HCT116 (cell line): ENCODE results near the gene PDE9A. TPM values are rescaled to one million over a fixed set of nuclear protein-coding genes. Genes with fewer than 3 reads are reported as not detected.

ENCODE experiments used
- ATAC-seq: fragments of 200-7000 bp; cut with Tn5 transposase; 2 replicates; pipeline ENCODE4 v1.9.1; 2020; ENCODE audit warnings: mild to moderate bottlenecking, moderate library complexity
- BruUV-seq: library from RNA; stranded (reverse); fragments of 400-500 nt; replicated peaks from 2 replicates; lab custom pipeline; 2021; lab: Mats Ljungman, UMichigan
- CTCF ChIA-PET: fragments of 300-600 bp; sonication (Branson Sonifier 250); formaldehyde crosslinking; loops from one replicate; lab custom pipeline; 2021; ENCODE audit warnings: antibody characterized with exemption; lab: Charles Lee
- POLR2A ChIA-PET: fragments of 300-600, 350-600 bp; sonication (Branson Sonifier 250); formaldehyde crosslinking; loops from one replicate; lab custom pipeline; 2021; ENCODE audit warnings: antibody characterized with exemption; lab: Charles Lee
- RAD21 ChIA-PET, 2 experiments: fragments of 300-600 bp; sonication (Branson Sonifier 250); formaldehyde crosslinking; loops; one replicate each; lab custom pipeline; 2023; ENCODE audit warnings: low total read pairs in 2 of 2; ENCODE audit not compliant: uncharacterized antibody in 2 of 2, unreplicated experiment in 2 of 2, low non-redundant PET in 1 of 2; lab: Charles Lee
- DNase-seq: peaks from one replicate; pipeline ENCODE4 v3.0.0-alpha.2; 2010; ENCODE audit warnings: low read depth, low spot score
- H2AFZ ChIP-seq: fragments of 200-600 bp; shearing (Covaris generic), sonication (generic); 2 replicates; pipeline ENCODE4 v1.6.1; 2017; ENCODE audit warnings: low read depth, mixed run types, mixed read lengths, antibody characterized with exemption, low read length; ENCODE audit not compliant: poor library complexity, severe bottlenecking
- H3K27ac ChIP-seq: 2 replicates; pipeline ENCODE4 v1.5.1; 2012; ENCODE audit warnings: low read depth, low read length
- H3K27me3 ChIP-seq: fragments of 200-600 bp; sonication (generic); 2 replicates; pipeline ENCODE4 v1.6.1; 2016; ENCODE audit warnings: mixed run types, low read length, mixed read lengths; ENCODE audit not compliant: insufficient read depth
- H3K36me3 ChIP-seq, 2 experiments: fragments of 200-500 bp in 1 of 2; fragments of 200-600 bp in 1 of 2; sonication (Bioruptor generic) in 1 of 2; sonication (generic) in 1 of 2; 2 replicates each; pipeline versions ENCODE4 v1.5.1 to v1.6.1; 2014 to 2016; ENCODE audit warnings: low read length in 2 of 2, inconsistent platforms in 1 of 2, mixed read lengths in 1 of 2, mixed run types in 1 of 2; ENCODE audit not compliant: insufficient read depth in 2 of 2, control insufficient read depth in 1 of 2
- H3K4me1 ChIP-seq, 2 experiments: fragments of 200-600 bp in 1 of 2; sonication (generic) in 1 of 2; 2 replicates each; pipeline versions ENCODE4 v1.5.1 to v1.6.1; 2012 to 2017; ENCODE audit warnings: low read length in 2 of 2, inconsistent platforms in 1 of 2, mild to moderate bottlenecking in 1 of 2, mixed read lengths in 1 of 2, mixed run types in 1 of 2, moderate library complexity in 1 of 2; ENCODE audit not compliant: insufficient read depth in 2 of 2, control insufficient read depth in 1 of 2
- H3K4me2 ChIP-seq: fragments of 200-600 bp; sonication (generic); 2 replicates; pipeline ENCODE4 v1.6.1; 2017; ENCODE audit warnings: mixed run types, low read length, mixed read lengths
- H3K4me3 ChIP-seq, 2 experiments: fragments of 200-600 bp in 1 of 2; sonication (generic) in 1 of 2; replicated peaks in 1 of 2; 2 replicates each; pipeline ENCODE4 v1.5.1; 2011 to 2016; ENCODE audit warnings: low read length in 2 of 2, control low read depth in 1 of 2, low read depth in 1 of 2, mild to moderate bottlenecking in 1 of 2, mixed read lengths in 1 of 2, mixed run types in 1 of 2
- H3K79me2 ChIP-seq: fragments of 200-600 bp; sonication (generic); 2 replicates; pipeline ENCODE4 v1.6.1; 2017; ENCODE audit warnings: mild to moderate bottlenecking, mixed run types, low read length, moderate library complexity, mixed read lengths; ENCODE audit not compliant: insufficient read depth
- H3K9ac ChIP-seq: fragments of 200-600 bp; sonication (generic); 2 replicates; pipeline ENCODE4 v1.6.1; 2016; ENCODE audit warnings: low read length, mixed read lengths
- H3K9me2 ChIP-seq: fragments of 200-600 bp; sonication (generic), shearing (Covaris generic); 2 replicates; pipeline ENCODE4 v1.6.1; 2017; ENCODE audit warnings: mixed run types, mild to moderate bottlenecking, moderate library complexity; ENCODE audit not compliant: insufficient read depth
- H3K9me3 ChIP-seq, 2 experiments: fragments of 200-500 bp in 1 of 2; fragments of 200-600 bp in 1 of 2; sonication (Bioruptor generic) in 1 of 2; sonication (generic) in 1 of 2; 2 replicates each; pipeline ENCODE4 v1.6.1; 2014 to 2017; ENCODE audit warnings: low read length in 2 of 2, mixed read lengths in 2 of 2, inconsistent platforms in 1 of 2, low read depth in 1 of 2, mild to moderate bottlenecking in 1 of 2, mixed run types in 1 of 2, moderate library complexity in 1 of 2; ENCODE audit not compliant: control insufficient read depth in 1 of 2, insufficient read depth in 1 of 2
- H4K20me1 ChIP-seq: fragments of 200-600 bp; sonication (generic), shearing (Covaris generic); 2 replicates; pipeline ENCODE4 v1.6.1; 2017; ENCODE audit warnings: mixed run types, mild to moderate bottlenecking, moderate library complexity; ENCODE audit not compliant: insufficient read depth
- CEBPB ChIP-seq: IDR thresholded peaks from 2 replicates; pipeline ENCODE4 v1.6.1; 2012; ENCODE audit warnings: low read depth
- EGR1 ChIP-seq: IDR thresholded peaks from 2 replicates; pipeline ENCODE4 v1.6.1; 2012; ENCODE audit warnings: low read depth
- EZH2 ChIP-seq: fragments of 200-600 bp; sonication (generic); IDR thresholded peaks from 2 replicates; pipeline ENCODE4 v1.6.1; 2017; ENCODE audit warnings: antibody characterized with exemption, mixed run types
- EZH2phosphoT487 ChIP-seq: fragments of 200-600 bp; IDR thresholded peaks from 2 replicates; pipeline ENCODE4 v1.6.1; 2018; ENCODE audit warnings: antibody characterized with exemption, borderline replicate concordance
- FOSL1 ChIP-seq: IDR thresholded peaks from 2 replicates; pipeline ENCODE4 v1.6.1; 2012; ENCODE audit warnings: low read depth
- JUND ChIP-seq: IDR thresholded peaks from 2 replicates; pipeline ENCODE4 v1.6.1; 2012
- POLR2A ChIP-seq: IDR thresholded peaks from 2 replicates; pipeline ENCODE4 v1.7.0; 2011; ENCODE audit warnings: borderline replicate concordance; ENCODE audit not compliant: insufficient read depth, insufficient read length; ENCODE audit errors: extremely low read depth
- POLR2AphosphoS5 ChIP-seq: IDR thresholded peaks from 2 replicates; pipeline ENCODE4 v1.6.1; 2011; ENCODE audit warnings: mild to moderate bottlenecking, low read depth, low read length, moderate library complexity
- RAD21 ChIP-seq: IDR thresholded peaks from 2 replicates; pipeline ENCODE4 v1.6.1; 2012; ENCODE audit warnings: low read depth, mild to moderate bottlenecking
- TCF7L2 ChIP-seq: IDR thresholded peaks from 2 replicates; pipeline ENCODE4 v1.7.0; 2011; ENCODE audit warnings: borderline replicate concordance, inconsistent platforms; ENCODE audit not compliant: insufficient read depth, insufficient read length; ENCODE audit errors: extremely low read depth
- ZFX ChIP-seq: fragments of 450-650 bp; IDR thresholded peaks from 2 replicates; pipeline ENCODE4 v1.6.1; 2017
- ZNF274 ChIP-seq: fragments of 200-500 bp; sonication (Bioruptor generic); IDR thresholded peaks from 2 replicates; pipeline ENCODE4 v1.6.1; 2014; ENCODE audit warnings: mild to moderate bottlenecking, low read depth, low read length, inconsistent platforms
- intact Hi-C: fragments of 100-400 bp; cut with micrococcal nuclease; formaldehyde crosslinking; loops from 2 replicates; pipeline ENCODE4 v1.10.0; 2022
- total RNA-seq: library from RNA; stranded (reverse); gene quantifications from one replicate; pipeline ENCODE4 v1.2.1, GENCODE V29; 2021; ENCODE audit not compliant: unreplicated experiment
- TF ChIP-seq, protein P1 (sequence below): IDR thresholded peaks from 2 replicates; pipeline ENCODE4 v1.6.1; 2012; ENCODE audit warnings: low read depth
- TF ChIP-seq, protein P2 (sequence below), 3 experiments: fragments of 200-600 bp in 1 of 3; sonication (generic) in 1 of 3; IDR thresholded peaks in 2 of 3; conservative IDR thresholded peaks in 1 of 3; 2 replicates each; pipeline ENCODE4 v1.5.1; 2012 to 2017; ENCODE audit warnings: low read depth in 2 of 3, low read length in 2 of 3, antibody characterized with exemption in 1 of 3, borderline replicate concordance in 1 of 3, control low read depth in 1 of 3, mild to moderate bottlenecking in 1 of 3, mixed read lengths in 1 of 3, mixed run types in 1 of 3, moderate library complexity in 1 of 3; ENCODE audit not compliant: insufficient read depth in 1 of 3
- TF ChIP-seq, protein P3 (sequence below): IDR thresholded peaks from 2 replicates; pipeline ENCODE4 v1.6.1; 2012

PDE9A gene
- total RNA-seq, 1 experiment from 2014 or later: 31.4 TPM

DNA sequence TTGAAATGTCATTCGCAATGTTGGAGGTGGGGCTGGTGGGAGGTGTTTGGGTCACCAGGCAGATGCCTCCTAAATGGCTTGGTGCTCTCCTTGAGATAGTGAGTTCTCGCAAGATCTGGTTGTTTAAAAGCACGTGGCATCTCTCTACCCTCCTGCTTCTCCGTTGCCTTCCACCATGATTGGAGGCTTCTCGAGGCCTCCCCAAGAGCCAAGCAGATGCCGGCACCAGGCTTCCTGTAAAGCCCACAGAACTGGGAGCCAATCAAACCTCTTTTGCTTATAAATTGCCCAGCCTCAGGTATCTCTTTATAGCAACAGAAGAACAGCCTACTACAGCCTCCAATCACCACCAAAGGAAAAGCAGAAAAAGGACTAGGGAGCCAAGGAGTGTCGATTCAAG is 80.5 kb downstream of the PDE9A start (continued):
- TF ChIP-seq, protein P1, sequence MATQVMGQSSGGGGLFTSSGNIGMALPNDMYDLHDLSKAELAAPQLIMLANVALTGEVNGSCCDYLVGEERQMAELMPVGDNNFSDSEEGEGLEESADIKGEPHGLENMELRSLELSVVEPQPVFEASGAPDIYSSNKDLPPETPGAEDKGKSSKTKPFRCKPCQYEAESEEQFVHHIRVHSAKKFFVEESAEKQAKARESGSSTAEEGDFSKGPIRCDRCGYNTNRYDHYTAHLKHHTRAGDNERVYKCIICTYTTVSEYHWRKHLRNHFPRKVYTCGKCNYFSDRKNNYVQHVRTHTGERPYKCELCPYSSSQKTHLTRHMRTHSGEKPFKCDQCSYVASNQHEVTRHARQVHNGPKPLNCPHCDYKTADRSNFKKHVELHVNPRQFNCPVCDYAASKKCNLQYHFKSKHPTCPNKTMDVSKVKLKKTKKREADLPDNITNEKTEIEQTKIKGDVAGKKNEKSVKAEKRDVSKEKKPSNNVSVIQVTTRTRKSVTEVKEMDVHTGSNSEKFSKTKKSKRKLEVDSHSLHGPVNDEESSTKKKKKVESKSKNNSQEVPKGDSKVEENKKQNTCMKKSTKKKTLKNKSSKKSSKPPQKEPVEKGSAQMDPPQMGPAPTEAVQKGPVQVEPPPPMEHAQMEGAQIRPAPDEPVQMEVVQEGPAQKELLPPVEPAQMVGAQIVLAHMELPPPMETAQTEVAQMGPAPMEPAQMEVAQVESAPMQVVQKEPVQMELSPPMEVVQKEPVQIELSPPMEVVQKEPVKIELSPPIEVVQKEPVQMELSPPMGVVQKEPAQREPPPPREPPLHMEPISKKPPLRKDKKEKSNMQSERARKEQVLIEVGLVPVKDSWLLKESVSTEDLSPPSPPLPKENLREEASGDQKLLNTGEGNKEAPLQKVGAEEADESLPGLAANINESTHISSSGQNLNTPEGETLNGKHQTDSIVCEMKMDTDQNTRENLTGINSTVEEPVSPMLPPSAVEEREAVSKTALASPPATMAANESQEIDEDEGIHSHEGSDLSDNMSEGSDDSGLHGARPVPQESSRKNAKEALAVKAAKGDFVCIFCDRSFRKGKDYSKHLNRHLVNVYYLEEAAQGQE: no peak
- TF ChIP-seq RAD21: no peak
- TF ChIP-seq, all 23 proteins: peak for 0

DNA sequence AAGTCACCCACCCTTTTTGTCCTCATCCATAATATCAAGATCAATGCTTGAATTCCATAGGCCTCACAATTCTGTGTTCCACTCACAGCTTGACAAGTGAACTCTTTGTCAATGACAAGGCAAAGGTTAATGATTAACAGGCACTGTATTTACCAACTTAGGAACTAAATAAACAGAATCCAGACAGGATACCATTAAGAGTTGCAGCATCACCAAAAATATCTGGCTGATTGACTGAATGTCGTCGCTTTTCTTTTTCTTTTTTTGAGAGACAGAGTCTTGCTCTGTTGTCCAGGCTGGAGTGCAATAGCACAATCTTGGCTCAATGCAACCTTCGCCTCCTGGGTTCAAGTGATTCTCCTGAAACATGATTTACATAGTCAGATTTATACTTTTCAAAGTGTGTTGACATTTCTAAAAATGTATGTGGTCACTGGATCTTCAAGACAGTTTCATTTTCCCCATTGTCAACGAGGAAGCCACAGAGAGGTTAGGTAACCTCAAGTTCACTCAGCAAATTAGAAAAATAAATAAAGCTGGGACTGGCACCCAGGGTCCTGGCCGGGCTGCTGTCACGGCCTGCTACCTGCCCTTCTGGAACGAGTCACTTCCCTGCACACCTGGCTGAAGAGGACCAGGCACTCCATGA is 81.0 kb downstream of the PDE9A start:
- no peak for ATAC-seq
- H3K27ac ChIP-seq: no peak overlapping the region
- RAD21 ChIA-PET: no interaction called here
- no peak overlapping the region for H3K9ac ChIP-seq
- H3K79me2 ChIP-seq: no peaks in the 10 kb centered on the region
- intact Hi-C loops: no loop called here
- no peaks in the 10 kb centered on the region for H4K20me1 ChIP-seq
- H3K27me3 ChIP-seq: no peaks in the 10 kb centered on the region
- peaks cover 0 to 4% of the 10 kb centered on the region in 2 experiments; a peak in 1 of 4 replicates for H3K36me3 ChIP-seq
- POLR2A ChIA-PET: no interaction called here
- H3K4me1 ChIP-seq: peaks cover 18 to 19% of the 10 kb centered on the region in 2 experiments
- no peak overlapping the region for H3K4me2 ChIP-seq
- no peaks in the 10 kb centered on the region for H3K9me2 ChIP-seq
- no peak overlapping the region for H2AFZ ChIP-seq
- H3K9me3 ChIP-seq: no peaks in the 10 kb centered on the region
- H3K4me3 ChIP-seq: no peak overlapping the region
- DNase-seq: no peak
- no TSS peak for BruUV-seq
- CTCF ChIA-PET: no interaction called here
- TF ChIP-seq EZH2phosphoT487 (no peak), EGR1 (no peak), CEBPB (no peak), POLR2AphosphoS5 (no peak), FOSL1 (no peak), JUND (no peak), EZH2 (no peak), ZNF274 (no peak), ZFX (no peak), RAD21 (no peak), POLR2A (no peak), TCF7L2 (no peak)
- TF ChIP-seq, protein P1: no peak
- TF ChIP-seq, protein P2, sequence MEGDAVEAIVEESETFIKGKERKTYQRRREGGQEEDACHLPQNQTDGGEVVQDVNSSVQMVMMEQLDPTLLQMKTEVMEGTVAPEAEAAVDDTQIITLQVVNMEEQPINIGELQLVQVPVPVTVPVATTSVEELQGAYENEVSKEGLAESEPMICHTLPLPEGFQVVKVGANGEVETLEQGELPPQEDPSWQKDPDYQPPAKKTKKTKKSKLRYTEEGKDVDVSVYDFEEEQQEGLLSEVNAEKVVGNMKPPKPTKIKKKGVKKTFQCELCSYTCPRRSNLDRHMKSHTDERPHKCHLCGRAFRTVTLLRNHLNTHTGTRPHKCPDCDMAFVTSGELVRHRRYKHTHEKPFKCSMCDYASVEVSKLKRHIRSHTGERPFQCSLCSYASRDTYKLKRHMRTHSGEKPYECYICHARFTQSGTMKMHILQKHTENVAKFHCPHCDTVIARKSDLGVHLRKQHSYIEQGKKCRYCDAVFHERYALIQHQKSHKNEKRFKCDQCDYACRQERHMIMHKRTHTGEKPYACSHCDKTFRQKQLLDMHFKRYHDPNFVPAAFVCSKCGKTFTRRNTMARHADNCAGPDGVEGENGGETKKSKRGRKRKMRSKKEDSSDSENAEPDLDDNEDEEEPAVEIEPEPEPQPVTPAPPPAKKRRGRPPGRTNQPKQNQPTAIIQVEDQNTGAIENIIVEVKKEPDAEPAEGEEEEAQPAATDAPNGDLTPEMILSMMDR (IDR thresholded peaks at IDR 0.05 in 2 of 3, conservative IDR thresholded peaks at IDR 0.05 in 1 of 3; ENCODE audit: borderline replicate concordance in 1 of 3, insufficient read depth in 1 of 3, low read depth in 2 of 3, low read length in 2 of 3): no peak
- TF ChIP-seq, protein P3, sequence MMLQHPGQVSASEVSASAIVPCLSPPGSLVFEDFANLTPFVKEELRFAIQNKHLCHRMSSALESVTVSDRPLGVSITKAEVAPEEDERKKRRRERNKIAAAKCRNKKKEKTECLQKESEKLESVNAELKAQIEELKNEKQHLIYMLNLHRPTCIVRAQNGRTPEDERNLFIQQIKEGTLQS: no peak
